AG04450 (cell line): ENCODE measurements around the gene PPP1R3C. TPM values are rescaled to one million over a fixed set of nuclear protein-coding genes. Genes with fewer than 3 reads are reported as not detected.

Source experiments
- CTCF ChIA-PET: fragments of 300-600, 350-600 bp; formaldehyde crosslinking; extraction: SDS; loops from one replicate; lab custom pipeline; 2022; ENCODE audit warnings: antibody characterized with exemption, inconsistent platforms; lab: Charles Lee
- POLR2A ChIA-PET: fragments of 350-600 bp; formaldehyde crosslinking; extraction: SDS; loops from one replicate; lab custom pipeline; 2021; ENCODE audit warnings: antibody characterized with exemption, inconsistent platforms; lab: Yijun Ruan, JAX
- DNase-seq: peaks from one replicate; pipeline ENCODE4 v3.0.0-alpha.2; 2011; ENCODE audit warnings: low read depth, low spot score
- H3K27ac ChIP-seq: one replicate; pipeline ENCODE4 v1.5.1; 2012; ENCODE audit warnings: low read depth, low read length, control low read depth
- H3K27me3 ChIP-seq: one replicate; pipeline ENCODE4 v1.6.0; 2012; ENCODE audit warnings: low read length; ENCODE audit not compliant: control insufficient read depth, insufficient read depth
- H3K4me3 ChIP-seq: 2 replicates; pipeline ENCODE4 v1.5.1; 2011; ENCODE audit warnings: mild to moderate bottlenecking, low read depth, low read length, control low read depth
- H3K9me3 ChIP-seq: 2 replicates; pipeline ENCODE4 v1.5.1; 2012; ENCODE audit warnings: low read length; ENCODE audit not compliant: control insufficient read depth, insufficient read depth
- CTCF ChIP-seq: IDR thresholded peaks from 2 replicates; pipeline ENCODE4 v1.5.1; 2011; ENCODE audit warnings: low read depth, low read length, control low read depth, inconsistent platforms
- polyA plus RNA-seq: library from polyadenylated mRNA; depleted of rRNA; stranded (reverse); fragments of >200 nt; gene quantifications from 2 replicates; pipeline ENCODE4 v1.2.3, GENCODE V29; 2011

The PPP1R3C gene
- polyA plus RNA-seq, 1 experiment, result 51.1 TPM

GRCh38 chr10:91627344-91628102 is 5.3 kb downstream of the PPP1R3C start:
- Histone ChIP-seq H3K9me3 (peaks cover 7% of the 10 kb centered on the region; the same call in 1 of the 2 replicates), H3K4me3 (no peak overlapping the region), H3K27me3 (no peaks in the 10 kb centered on the region), H3K27ac (no peak overlapping the region)
- no peak for TF ChIP-seq CTCF
- DNase-seq, result no peak
- POLR2A ChIA-PET, result interaction anchor here (1.3 to 2.4 kb wide), 2 partner anchors 11 to 14 kb away, joined by 3 to 8 read pairs; no protein-coding TSS in a partner anchor
- CTCF ChIA-PET, result interaction anchor here (1.0 to 2.1 kb wide), 2 partner anchors 8 to 36 kb away, joined by 4 to 10 read pairs; no protein-coding TSS in a partner anchor

GRCh38 chr10:91626936-91627335 is 5.9 kb downstream of the PPP1R3C start:
- ChIA-PET POLR2A (interaction anchor here (0.6 to 2.4 kb wide), 3 partner anchors 10 to 166 kb away, joined by 3 to 8 read pairs (median 7); no protein-coding TSS in a partner anchor), CTCF (interaction anchor here (0.6 to 2.1 kb wide), 4 partner anchors 9 to 329 kb away, joined by 3 to 10 read pairs (median 5); no protein-coding TSS in a partner anchor)
- no peak for TF ChIP-seq CTCF
- Histone ChIP-seq H3K4me3 (no peak overlapping the region), H3K9me3 (peaks cover 7% of the 10 kb centered on the region; the same call in 1 of the 2 replicates), H3K27me3 (no peaks in the 10 kb centered on the region), H3K27ac (no peak overlapping the region)
- no peak for DNase-seq

GRCh38 chr10:91624633-91625032 is 8.2 kb downstream of the PPP1R3C start:
- no peak for TF ChIP-seq CTCF
- H3K4me3 ChIP-seq, result no peak overlapping the region
- no peaks in the 10 kb centered on the region for H3K27me3 ChIP-seq
- ChIA-PET CTCF (no interaction called here), POLR2A (no interaction called here)
- no peaks in the 10 kb centered on the region; the same call in 1 of the 2 replicates for H3K9me3 ChIP-seq
- DNase-seq, result no peak
- H3K27ac ChIP-seq, result no peak overlapping the region

- no peak for DNase-seq
- CTCF ChIA-PET, result interaction anchor here (1.0 to 1.8 kb wide), 3 partner anchors 13 to 324 kb away, joined by 3 to 9 read pairs (median 4); no protein-coding TSS in a partner anchor
- H3K27ac ChIP-seq, result no peak overlapping the region
- no peaks in the 10 kb centered on the region; the same call in 1 of the 2 replicates for H3K9me3 ChIP-seq
- TF ChIP-seq CTCF, result no peak
- POLR2A ChIA-PET, result interaction anchor here (1.8 kb wide), 1 partner anchor 10 kb away, joined by 7 read pairs; the partner anchor contains the start of gene PPP1R3C
- no peaks in the 10 kb centered on the region for H3K27me3 ChIP-seq
- H3K4me3 ChIP-seq, result no peak overlapping the region
These were observed 10.3 kb downstream of the PPP1R3C start for GRCh38 chr10:91622601-91623000.
